K562 treated with DMSO at 1 percent for 12 hours (cell line): ENCODE data around the gene NUP43. TPM values are rescaled to one million over a fixed set of nuclear protein-coding genes. Genes with fewer than 3 reads are reported as not detected.

Experiments used
- total RNA-seq: library from RNA; unstranded; fragments of 300-600 nt; gene quantifications from 2 replicates; pipeline ENCODE4 v1.2.3, GENCODE V29; 2022; ENCODE audit not compliant: insufficient read depth

NUP43 gene
- 18.9 and 43.6 TPM in 2 replicates for total RNA-seq

GRCh38 chr6:149746147-149746946 lies at the start of gene NUP43:
Gene NUP43, minus strand, starts transcription at chr6:149746529. Its CDS starts 34 bp downstream, at chr6:149746495.

GRCh38 chr6:149749594-149750135 lies 3.3 kb upstream of the NUP43 start, which contains the start of gene PCMT1:
Gene PCMT1, plus strand, starts transcription at chr6:149749741. Its CDS starts 161 bp downstream, at chr6:149749902.

GRCh38 chr6:149717588-149718458 lies 28.5 kb downstream of the NUP43 start, which contains the start of gene LATS1:
Gene LATS1, minus strand, starts transcription at chr6:149718101. Its CDS starts 15,975 bp downstream, at chr6:149702126.

Other genes with a start within 250 kb of the NUP43 start
- 10.9 and 19.1 TPM in 2 replicates for gene PPIL4, start 200.5 kb downstream of the NUP43 start, total RNA-seq
- 17.7 and 37.7 TPM in 2 replicates for gene GINM1, start 180.2 kb downstream of the NUP43 start, total RNA-seq
- 28.8 and 47.9 TPM in 2 replicates for gene KATNA1, start 97.8 kb downstream of the NUP43 start, total RNA-seq
- gene LATS1, start 28.4 kb downstream of the NUP43 start, total RNA-seq = 3.4 and 20.9 TPM in 2 replicates
- gene PCMT1, start 3.2 kb upstream of the NUP43 start, total RNA-seq = 315 and 448 TPM in 2 replicates
- 2.7 and 6.7 TPM in 2 replicates for gene LRP11, start 117.8 kb upstream of the NUP43 start, total RNA-seq
- not detected in 2 replicates for gene RAET1E, start 151.6 kb upstream of the NUP43 start, total RNA-seq
- not detected in 2 replicates for gene RAET1G, start 176.6 kb upstream of the NUP43 start, total RNA-seq
- 12.3 and 16.6 TPM in 2 replicates for gene ULBP2, start 195.5 kb upstream of the NUP43 start, total RNA-seq
- gene ULBP1, start 217.4 kb upstream of the NUP43 start, total RNA-seq = 4.0 and 10.6 TPM in 2 replicates